Lower leg skin (tissue), 3 donors: ENCODE data around the gene CTIF.

Experiments used
- CTCF ChIP-seq, 3 donors: fragments of 450-650 bp; IDR thresholded peaks; one replicate each; pipeline ENCODE4 v1.5.1; 2016; ENCODE audit warnings: antibody characterized with exemption in 3 of 3, mild to moderate bottlenecking in 3 of 3, moderate library complexity in 2 of 3
- POLR2A ChIP-seq, 2 donors: fragments of 450-650 bp; IDR thresholded peaks; one replicate each; pipeline ENCODE4 v1.6.1; 2016 to 2017; ENCODE audit warnings: antibody characterized with exemption in 2 of 2, mild to moderate bottlenecking in 1 of 2, moderate library complexity in 1 of 2

- TF ChIP-seq CTCF (IDR thresholded peaks at IDR 0.05): no peak
- TF ChIP-seq POLR2A (IDR thresholded peaks at IDR 0.05): no peak
Measured at GRCh38 chr18:48836231-48836805, 297.5 kb downstream of the CTIF start.
